B cell (primary cell): ENCODE results near the gene CASP2. TPM values are rescaled to one million over a fixed set of nuclear protein-coding genes. Genes with fewer than 3 reads are reported as not detected.

Experiments
- ATAC-seq: fragments of 200-7000 bp; cut with Tn5 transposase; one replicate; pipeline ENCODE4 v1.10.0; 2021; ENCODE audit warnings: low read depth, mild to moderate bottlenecking, moderate number of reproducible peaks, moderate library complexity
- CTCF ChIA-PET: fragments of 350-600 bp; sonication (Branson Sonifier 250); formaldehyde crosslinking; loops from one replicate; lab custom pipeline; 2021; ENCODE audit warnings: antibody characterized with exemption, inconsistent platforms; lab: Charles Lee
- POLR2A ChIA-PET: fragments of 350-600 bp; sonication (Branson Sonifier 250); formaldehyde crosslinking; loops from one replicate; lab custom pipeline; 2021; ENCODE audit warnings: antibody characterized with exemption; lab: Charles Lee
- DNase-seq: peaks from one replicate; pipeline ENCODE4 v3.0.0; 2013
- H2AFZ ChIP-seq: 2 replicates; pipeline ENCODE4 v1.6.1; 2012; ENCODE audit warnings: mild to moderate bottlenecking, low read depth, low read length; ENCODE audit not compliant: insufficient read depth, poor library complexity, severe bottlenecking
- H3K27ac ChIP-seq, 2 donors: 1 replicate in 1 of 2; 2 replicates in 1 of 2; pipeline ENCODE4 v1.5.1; 2012 to 2013; ENCODE audit warnings: low read length in 2 of 2, mild to moderate bottlenecking in 2 of 2, moderate library complexity in 1 of 2
- H3K27me3 ChIP-seq, 4 experiments: fragments of 200-600 bp in 1 of 4; sonication (generic) in 1 of 4; replicated peaks in 1 of 4; 1 replicate in 2 of 4; 2 replicates in 2 of 4; pipeline versions ENCODE4 v1.6.1 to v1.7.0; 2013 to 2016; ENCODE audit warnings: low read length in 3 of 4, mild to moderate bottlenecking in 2 of 4, mixed read lengths in 1 of 4, moderate library complexity in 1 of 4; ENCODE audit not compliant: insufficient read depth in 4 of 4, control insufficient read depth in 3 of 4; ENCODE audit errors: control extremely low read depth in 1 of 4
- H3K36me3 ChIP-seq, 2 experiments: replicated peaks in 1 of 2; 1 replicate in 1 of 2; 2 replicates in 1 of 2; pipeline versions ENCODE4 v1.6.1 to v1.7.1; 2013; ENCODE audit warnings: low read length in 1 of 2; ENCODE audit not compliant: insufficient read depth in 2 of 2, control insufficient read depth in 1 of 2; ENCODE audit errors: control extremely low read depth in 1 of 2, extremely low read depth in 1 of 2
- H3K4me1 ChIP-seq, 2 donors: fragments of 200-600 bp in 1 of 2; sonication (generic) in 1 of 2; 1 replicate in 1 of 2; 2 replicates in 1 of 2; pipeline versions ENCODE4 v1.5.1 to v1.6.1; 2013 to 2017; ENCODE audit warnings: low read length in 2 of 2; ENCODE audit not compliant: control insufficient read depth in 2 of 2, insufficient read depth in 2 of 2
- H3K4me2 ChIP-seq: replicated peaks from 2 replicates; pipeline ENCODE3; 2012; ENCODE audit warnings: mild to moderate bottlenecking, low read depth, low read length; ENCODE audit not compliant: poor library complexity, severe bottlenecking
- H3K4me3 ChIP-seq, 5 experiments: fragments of 200-600 bp in 1 of 5; sonication (generic) in 1 of 5; 1 replicate in 3 of 5; 2 replicates in 2 of 5; pipeline versions ENCODE4 v1.5.1 to v1.7.0; 2011 to 2016; ENCODE audit warnings: low read length in 4 of 5, mild to moderate bottlenecking in 4 of 5, low read depth in 2 of 5, control low read depth in 1 of 5, moderate library complexity in 1 of 5; ENCODE audit not compliant: insufficient read depth in 1 of 5; ENCODE audit errors: control extremely low read depth in 1 of 5, extremely low read depth in 1 of 5
- H3K79me2 ChIP-seq: fragments of 200-600 bp; sonication (generic); one replicate; pipeline ENCODE4 v1.6.0; 2016; ENCODE audit warnings: low read length; ENCODE audit not compliant: control insufficient read depth, insufficient read depth
- H3K9ac ChIP-seq: fragments of 200-600 bp; sonication (generic); 2 replicates; pipeline ENCODE4 v1.6.1; 2017; ENCODE audit warnings: mild to moderate bottlenecking, low read length, moderate library complexity
- H3K9me3 ChIP-seq, 3 donors: one replicate each; pipeline versions ENCODE4 v1.6.1 to v1.7.1; 2013; ENCODE audit warnings: low read length in 2 of 3; ENCODE audit not compliant: control insufficient read depth in 2 of 3, insufficient read depth in 1 of 3; ENCODE audit errors: control extremely low read depth in 1 of 3
- H4K20me1 ChIP-seq: 2 replicates; pipeline ENCODE4 v1.6.0; 2012; ENCODE audit warnings: mild to moderate bottlenecking, low read length; ENCODE audit not compliant: insufficient read depth, control insufficient read depth, poor library complexity, severe bottlenecking
- H3K27ac Mint-ChIP-seq: one replicate; pipeline ENCODE4 v1.8.0; 2021; ENCODE audit warnings: mixed read lengths
- H3K27me3 Mint-ChIP-seq: one replicate; pipeline ENCODE4 v1.8.0; 2021; ENCODE audit warnings: mixed read lengths
- H3K4me1 Mint-ChIP-seq: one replicate; pipeline ENCODE4 v1.8.0; 2021; ENCODE audit warnings: mixed read lengths
- H3K4me3 Mint-ChIP-seq: one replicate; pipeline ENCODE4 v1.8.0; 2021; ENCODE audit warnings: mixed read lengths
- H3K9me3 Mint-ChIP-seq: one replicate; pipeline ENCODE4 v1.8.0; 2022; ENCODE audit warnings: mixed read lengths; ENCODE audit not compliant: insufficient read depth
- CTCF ChIP-seq: fragments of 200-600 bp; IDR thresholded peaks from one replicate; pipeline ENCODE4 v1.8.0; 2022; ENCODE audit warnings: antibody characterized with exemption, mild to moderate bottlenecking
- EZH2 ChIP-seq: IDR thresholded peaks from 2 replicates; pipeline ENCODE4 v1.6.1; 2012; ENCODE audit warnings: borderline replicate concordance, low read depth, mild to moderate bottlenecking, moderate library complexity, low read length; ENCODE audit not compliant: insufficient read depth, poor library complexity, severe bottlenecking
- WGBS: methylation state at CpG from one replicate; pipeline ENCODE4 v1.1.5; 2013; ENCODE audit warnings: missing lambda C conversion rate; ENCODE audit not compliant: insufficient coverage; 5-methylcytosine and 5-hydroxymethylcytosine counted together
- intact Hi-C: fragments of 100-400 bp; cut with micrococcal nuclease; formaldehyde crosslinking; loops from one replicate; pipeline ENCODE4 v1.10.0; 2022
- polyA plus RNA-seq: library from polyadenylated mRNA; depleted of rRNA; stranded (reverse); fragments of >200 nt; gene quantifications from 2 replicates; pipeline ENCODE4 v1.2.3, GENCODE V29; 2012
- total RNA-seq, 2 donors: library from RNA; stranded (reverse); fragments of 120-200 nt in 1 of 2; gene quantifications; 1 replicate in 1 of 2; 2 replicates in 1 of 2; pipeline versions ENCODE4 v1.2.3 to v1.2.4, GENCODE V29; 2013 to 2022

The CASP2 gene
- total and polyA plus RNA-seq, 2 donors (not counting 1 experiment from before 2014, with no cell fraction given) = 29.2 to 66.5 TPM

- no peak overlapping the region for H3K4me3 ChIP-seq
- TF ChIP-seq EZH2 (no peak), CTCF (no peak)
- WGBS = 35% methylated on average over 2 of the region's 4 CpGs
- H3K27ac Mint-ChIP-seq = peak overlapping the region; percentile 89
- H2AFZ ChIP-seq = peak overlapping the region; percentile 30
- H3K4me1 ChIP-seq = peaks cover 31 to 49% of the 10 kb centered on the region in 2 donors
- no peaks in the 10 kb centered on the region for H3K36me3 ChIP-seq
- no peaks in the 10 kb centered on the region for H3K9me3 Mint-ChIP-seq
- H3K9ac ChIP-seq = peak overlapping the region; percentile 6
- H3K9me3 ChIP-seq = no peaks in the 10 kb centered on the region
- peak overlapping the region; percentile 84 to 94 for H3K27ac ChIP-seq
- H3K79me2 ChIP-seq = peaks cover 3% of the 10 kb centered on the region
- intact Hi-C loops = no loop called here
- H3K27me3 ChIP-seq = no peaks in the 10 kb centered on the region
- no peaks in the 10 kb centered on the region for H3K27me3 Mint-ChIP-seq
- peak overlapping the region; percentile 32 for H3K4me2 ChIP-seq
- H3K4me1 Mint-ChIP-seq = peaks cover 46% of the 10 kb centered on the region
- no peaks in the 10 kb centered on the region for H4K20me1 ChIP-seq
- ChIA-PET POLR2A (no interaction called here), CTCF (interaction anchor here (0.6 to 5.7 kb wide), 4 partner anchors 10 to 42 kb away, joined by 3 to 40 read pairs (median 4); no protein-coding TSS in a partner anchor)
- ATAC-seq (peak; percentile 84), DNase-seq (peak; percentile 74)
- peak overlapping the region; percentile 42 for H3K4me3 Mint-ChIP-seq
Measured at GRCh38 chr7:143256932-143257331, 31.2 kb upstream of the CASP2 start.

GRCh38 chr7:143257501-143257900 lies 30.6 kb upstream of the CASP2 start:
- POLR2A ChIA-PET = interaction anchor here (0.6 kb wide), 1 partner anchor 16 kb away, joined by 4 read pairs; no protein-coding TSS in a partner anchor
- Mint-ChIP-seq H3K9me3 (no peaks in the 10 kb centered on the region), H3K27me3 (no peaks in the 10 kb centered on the region), H3K4me1 (peaks cover 45% of the 10 kb centered on the region), H3K4me3 (no peak overlapping the region), H3K27ac (peak overlapping the region; percentile 52)
- intact Hi-C loops = no loop called here
- Histone ChIP-seq H4K20me1 (no peaks in the 10 kb centered on the region), H3K9ac (no peak overlapping the region), H3K36me3 (no peaks in the 10 kb centered on the region), H3K4me3 (no peak overlapping the region), H3K4me1 (peaks cover 30 to 44% of the 10 kb centered on the region in 2 donors), H3K4me2 (no peak overlapping the region), H3K27ac (peak overlapping the region; percentile 84 to 94), H3K27me3 (no peaks in the 10 kb centered on the region), H3K79me2 (peaks cover 9% of the 10 kb centered on the region), H2AFZ (no peak overlapping the region), H3K9me3 (no peaks in the 10 kb centered on the region)
- no peak for ATAC-seq
- DNase-seq = no peak
- 100% methylated on average over 2 of the region's 5 CpGs for WGBS
- CTCF ChIA-PET = interaction anchor here (0.8 to 5.7 kb wide), 3 partner anchors 14 to 47 kb away, joined by 3 to 40 read pairs (median 4); no protein-coding TSS in a partner anchor
- TF ChIP-seq CTCF (no peak), EZH2 (no peak)
